Hepatocyte (in vitro differentiated cells): ENCODE measurements around the gene MBLAC1. TPM values are rescaled to one million over a fixed set of nuclear protein-coding genes. Genes with fewer than 3 reads are reported as not detected.

Experiments
- DNase-seq: peaks from one replicate; pipeline ENCODE4 v3.0.0-alpha.2; 2016; ENCODE audit warnings: low spot score
- H2AFZ ChIP-seq: fragments of 200-600 bp; sonication (generic); 2 replicates; pipeline ENCODE4 v1.6.0; 2016; ENCODE audit warnings: antibody characterized with exemption, mild to moderate bottlenecking
- H3K27ac ChIP-seq: fragments of 200-600 bp; sonication (generic); 2 replicates; pipeline ENCODE4 v1.5.1; 2016; ENCODE audit warnings: mild to moderate bottlenecking
- H3K27me3 ChIP-seq: fragments of 200-600 bp; sonication (generic); 2 replicates; pipeline ENCODE4 v1.6.1; 2016
- H3K36me3 ChIP-seq: fragments of 200-600 bp; sonication (generic); replicated peaks from 2 replicates; pipeline ENCODE4 v1.5.1; 2016; ENCODE audit warnings: low read depth; ENCODE audit not compliant: insufficient read depth
- H3K4me1 ChIP-seq: fragments of 200-600 bp; sonication (generic); 2 replicates; pipeline ENCODE4 v1.5.1; 2016; ENCODE audit warnings: mild to moderate bottlenecking, moderate library complexity; ENCODE audit not compliant: insufficient read depth
- H3K4me2 ChIP-seq: fragments of 200-600 bp; sonication (generic); 2 replicates; pipeline ENCODE4 v1.6.0; 2016
- H3K4me3 ChIP-seq: fragments of 200-600 bp; sonication (generic); 2 replicates; pipeline ENCODE4 v1.5.1; 2016; ENCODE audit warnings: mild to moderate bottlenecking
- H3K79me2 ChIP-seq: fragments of 200-600 bp; sonication (generic); 2 replicates; pipeline ENCODE4 v1.6.0; 2017; ENCODE audit warnings: mild to moderate bottlenecking
- H3K9me2 ChIP-seq: fragments of 200-600 bp; sonication (generic); replicated peaks from 2 replicates; pipeline ENCODE4 v1.6.0; 2017; ENCODE audit warnings: mild to moderate bottlenecking; ENCODE audit not compliant: insufficient read depth
- H3K9me3 ChIP-seq: fragments of 200-600 bp; sonication (generic); 2 replicates; pipeline ENCODE4 v1.5.1; 2016; ENCODE audit warnings: low read depth, mild to moderate bottlenecking
- H4K20me1 ChIP-seq: fragments of 200-600 bp; sonication (generic); 2 replicates; pipeline ENCODE4 v1.6.0; 2016; ENCODE audit warnings: mild to moderate bottlenecking; ENCODE audit not compliant: insufficient read depth, poor library complexity, severe bottlenecking
- EZH2 ChIP-seq: fragments of 200-600 bp; sonication (generic); IDR thresholded peaks from 2 replicates; pipeline ENCODE4 v1.6.1; 2016; ENCODE audit warnings: antibody characterized with exemption, mild to moderate bottlenecking, borderline replicate concordance
- EZH2phosphoT487 ChIP-seq: fragments of 200-600 bp; sonication (generic); IDR thresholded peaks from one replicate; pipeline ENCODE4 v1.6.1; 2018; ENCODE audit warnings: antibody characterized with exemption, mild to moderate bottlenecking, low read depth, moderate library complexity; ENCODE audit not compliant: unreplicated experiment, severe bottlenecking
- WGBS: methylation state at CpG from one replicate; pipeline ENCODE4 v1.1.6; 2016; ENCODE audit warnings: low lambda C conversion rate; ENCODE audit errors: missing lambda C conversion rate; 5-methylcytosine and 5-hydroxymethylcytosine counted together
- polyA plus RNA-seq: library from polyadenylated mRNA; unstranded; fragments of >200 nt; fragmentation: Nextera tagmentation; extraction: Ambion mirVana; gene quantifications from 2 replicates; pipeline ENCODE4 v1.2.1, GENCODE V29; 2016
- total RNA-seq: library from RNA; depleted of rRNA; stranded (reverse); fragments of >200 nt; gene quantifications from 2 replicates; pipeline ENCODE4 v1.2.3, GENCODE V29; 2014
- TF ChIP-seq, protein P1 (sequence below): fragments of 200-600 bp; sonication (generic); IDR thresholded peaks from 2 replicates; pipeline ENCODE4 v1.5.1; 2016; ENCODE audit warnings: antibody characterized with exemption, mild to moderate bottlenecking; ENCODE audit not compliant: poor library complexity

MBLAC1 gene
- total and polyA plus RNA-seq, 2 experiments from 2014 or later = 2.7 to 4.5 TPM

DNA sequence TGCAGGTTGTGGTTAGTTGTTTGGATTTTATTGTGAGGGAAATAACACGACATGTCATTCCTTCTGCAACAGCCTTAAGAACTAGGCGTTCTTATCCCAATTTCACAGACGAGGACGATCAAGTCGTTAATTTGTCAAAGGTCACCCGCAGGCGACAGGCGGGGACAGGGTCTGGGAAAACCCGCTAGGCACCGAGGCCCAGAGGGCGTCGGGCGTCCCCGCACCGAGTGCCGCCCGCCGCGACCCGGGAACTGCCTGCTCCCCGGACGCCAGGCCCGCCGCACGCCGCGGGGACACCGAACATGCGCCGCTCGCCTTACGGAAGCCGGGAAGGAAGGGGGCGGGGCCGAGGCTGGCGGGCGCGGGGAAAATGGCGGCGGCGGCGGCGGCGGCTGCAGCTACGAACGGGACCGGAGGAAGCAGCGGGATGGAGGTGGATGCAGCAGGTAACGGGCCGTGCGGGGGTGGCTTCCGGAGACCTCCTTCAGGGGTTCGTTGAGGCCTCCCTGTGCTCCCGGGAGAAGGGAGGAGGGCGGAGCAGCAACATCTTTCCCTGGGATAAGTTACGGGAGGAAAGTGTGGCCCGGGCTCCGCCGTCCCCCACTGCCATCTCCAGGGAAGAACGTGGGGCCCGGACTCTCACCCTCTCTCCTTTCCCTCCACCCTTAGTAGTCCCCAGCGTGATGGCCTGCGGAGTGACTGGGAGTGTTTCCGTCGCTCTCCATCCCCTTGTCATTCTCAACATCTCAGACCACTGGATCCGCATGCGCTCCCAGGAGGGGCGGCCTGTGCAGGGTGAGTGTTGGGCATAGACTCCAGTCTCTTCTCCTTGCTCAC lies 37.9 kb upstream of the MBLAC1 start, which contains the start of gene COPS6:
Gene COPS6 (plus strand): TSS at position 349 of the 837 bp plus-strand sequence. CDS start 22 bp downstream, at position 371.
- no peaks in the 10 kb centered on the region for H3K9me2 ChIP-seq
- peak; percentile 90 for DNase-seq
- peaks cover 20% of the 10 kb centered on the region for H3K4me1 ChIP-seq
- H4K20me1 ChIP-seq = no peaks in the 10 kb centered on the region
- 2% methylated on average over 57 of the region's 68 CpGs for WGBS
- H3K4me2 ChIP-seq = peak within 1 kb of the TSS; percentile 87
- peak within 1 kb of the TSS; percentile 70 for H3K4me3 ChIP-seq
- TF ChIP-seq, protein P1, sequence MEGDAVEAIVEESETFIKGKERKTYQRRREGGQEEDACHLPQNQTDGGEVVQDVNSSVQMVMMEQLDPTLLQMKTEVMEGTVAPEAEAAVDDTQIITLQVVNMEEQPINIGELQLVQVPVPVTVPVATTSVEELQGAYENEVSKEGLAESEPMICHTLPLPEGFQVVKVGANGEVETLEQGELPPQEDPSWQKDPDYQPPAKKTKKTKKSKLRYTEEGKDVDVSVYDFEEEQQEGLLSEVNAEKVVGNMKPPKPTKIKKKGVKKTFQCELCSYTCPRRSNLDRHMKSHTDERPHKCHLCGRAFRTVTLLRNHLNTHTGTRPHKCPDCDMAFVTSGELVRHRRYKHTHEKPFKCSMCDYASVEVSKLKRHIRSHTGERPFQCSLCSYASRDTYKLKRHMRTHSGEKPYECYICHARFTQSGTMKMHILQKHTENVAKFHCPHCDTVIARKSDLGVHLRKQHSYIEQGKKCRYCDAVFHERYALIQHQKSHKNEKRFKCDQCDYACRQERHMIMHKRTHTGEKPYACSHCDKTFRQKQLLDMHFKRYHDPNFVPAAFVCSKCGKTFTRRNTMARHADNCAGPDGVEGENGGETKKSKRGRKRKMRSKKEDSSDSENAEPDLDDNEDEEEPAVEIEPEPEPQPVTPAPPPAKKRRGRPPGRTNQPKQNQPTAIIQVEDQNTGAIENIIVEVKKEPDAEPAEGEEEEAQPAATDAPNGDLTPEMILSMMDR = no peak
- no peak for TF ChIP-seq EZH2phosphoT487
- no peak for TF ChIP-seq EZH2
- peak within 1 kb of the TSS; percentile 91 for H2AFZ ChIP-seq
- H3K79me2 ChIP-seq = peaks cover 15% of the 10 kb centered on the region
- peak within 1 kb of the TSS; percentile 91 for H3K27ac ChIP-seq
- no peaks in the 10 kb centered on the region for H3K36me3 ChIP-seq
- H3K9me3 ChIP-seq = no peaks in the 10 kb centered on the region
- no peaks in the 10 kb centered on the region for H3K27me3 ChIP-seq

DNA sequence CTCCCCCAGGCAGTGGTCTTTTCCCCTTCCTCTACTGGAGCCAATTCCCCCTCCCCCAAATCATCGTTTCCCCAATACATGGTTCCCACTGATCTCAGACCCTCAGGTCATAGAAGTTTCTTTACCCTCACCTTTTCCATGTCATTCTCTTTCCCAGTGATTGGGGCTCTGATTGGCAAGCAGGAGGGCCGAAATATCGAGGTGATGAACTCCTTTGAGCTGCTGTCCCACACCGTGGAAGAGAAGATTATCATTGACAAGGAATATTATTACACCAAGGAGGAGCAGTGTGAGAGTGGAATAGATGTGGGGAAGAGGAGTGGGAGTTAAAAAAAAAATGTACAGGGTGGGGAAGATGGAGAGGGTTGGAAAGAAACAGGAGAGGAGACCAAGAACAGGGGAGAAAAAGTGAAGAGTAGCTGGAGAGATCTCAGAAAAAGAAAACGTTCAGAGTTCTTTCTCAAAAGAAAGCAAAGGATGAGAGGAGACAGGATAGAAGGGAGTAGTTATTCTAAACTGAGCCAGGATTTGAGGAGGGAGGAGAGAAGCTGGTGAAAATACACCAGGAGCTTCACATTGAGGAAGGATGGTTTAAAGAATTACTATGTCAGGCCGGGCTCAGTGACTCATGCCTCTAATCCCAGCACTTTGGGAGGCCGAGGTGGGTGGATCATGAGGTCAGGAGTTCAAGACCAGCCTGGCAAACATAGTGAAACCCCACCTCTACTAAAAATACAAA lies 37.1 kb upstream of the MBLAC1 start:
- DNase-seq = no peak
- no peaks in the 10 kb centered on the region for H3K27me3 ChIP-seq
- peak overlapping the region; percentile 91 for H2AFZ ChIP-seq
- TF ChIP-seq EZH2 = no peak
- TF ChIP-seq, protein P1 = no peak
- TF ChIP-seq EZH2phosphoT487 = no peak
- peaks cover 20% of the 10 kb centered on the region for H3K4me1 ChIP-seq
- H3K9me2 ChIP-seq = no peaks in the 10 kb centered on the region
- no peaks in the 10 kb centered on the region for H3K36me3 ChIP-seq
- peak overlapping the region; percentile 70 for H3K4me3 ChIP-seq
- H3K9me3 ChIP-seq = no peaks in the 10 kb centered on the region
- peak overlapping the region; percentile 87 for H3K4me2 ChIP-seq
- peak overlapping the region; percentile 91 for H3K27ac ChIP-seq
- 34% methylated on average over 7 of the region's 7 CpGs for WGBS
- no peaks in the 10 kb centered on the region for H4K20me1 ChIP-seq
- H3K79me2 ChIP-seq = peaks cover 15% of the 10 kb centered on the region

DNA sequence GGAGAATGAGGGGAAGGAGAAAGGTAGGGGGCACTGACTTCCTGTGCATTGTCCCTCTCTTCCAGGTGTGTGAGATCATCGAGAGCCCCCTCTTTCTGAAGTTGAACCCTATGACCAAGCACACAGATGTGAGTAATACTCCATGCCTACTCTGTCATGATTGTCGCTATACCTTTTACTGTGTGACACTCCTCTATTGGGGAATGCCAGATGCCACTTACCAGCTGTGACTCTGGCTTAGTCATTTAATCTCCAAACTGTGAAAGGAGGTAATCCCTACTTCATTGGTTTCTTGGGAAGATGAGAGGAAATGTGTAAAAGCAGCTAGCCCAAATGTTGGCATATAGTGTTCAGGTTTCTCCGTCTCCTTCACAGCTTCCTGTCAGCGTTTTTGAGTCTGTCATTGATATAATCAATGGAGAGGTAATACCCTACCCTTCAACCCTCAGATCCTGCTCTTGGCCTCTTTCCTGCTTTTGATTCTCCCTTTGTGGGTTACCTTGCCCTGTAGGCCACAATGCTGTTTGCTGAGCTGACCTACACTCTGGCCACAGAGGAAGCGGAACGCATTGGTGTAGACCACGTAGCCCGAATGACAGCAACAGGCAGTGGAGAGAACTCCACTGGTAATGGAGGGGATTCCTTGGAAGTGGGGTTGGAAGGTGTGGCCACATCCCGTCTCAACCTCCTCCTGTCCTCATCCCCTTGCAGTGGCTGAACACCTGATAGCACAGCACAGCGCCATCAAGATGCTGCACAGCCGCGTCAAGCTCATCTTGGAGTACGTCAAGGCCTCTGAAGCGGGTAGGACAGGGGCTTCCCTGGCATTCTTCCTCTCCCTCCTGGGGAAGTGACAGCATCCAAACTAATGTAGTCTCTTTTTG lies 36.0 kb upstream of the MBLAC1 start:
- H3K9me2 ChIP-seq = no peaks in the 10 kb centered on the region
- H4K20me1 ChIP-seq = peaks cover 2% of the 10 kb centered on the region
- H3K79me2 ChIP-seq = peaks cover 15% of the 10 kb centered on the region
- H2AFZ ChIP-seq = no peak overlapping the region
- TF ChIP-seq, protein P1 = no peak
- no peak for TF ChIP-seq EZH2phosphoT487
- WGBS = 88% methylated on average over 14 of the region's 14 CpGs
- H3K27me3 ChIP-seq = no peaks in the 10 kb centered on the region
- H3K27ac ChIP-seq = peak overlapping the region; percentile 91
- DNase-seq = no peak
- no peaks in the 10 kb centered on the region for H3K36me3 ChIP-seq
- H3K4me2 ChIP-seq = no peak overlapping the region
- no peak overlapping the region for H3K4me3 ChIP-seq
- no peaks in the 10 kb centered on the region for H3K9me3 ChIP-seq
- H3K4me1 ChIP-seq = peaks cover 20% of the 10 kb centered on the region
